Hematopoietic multipotent progenitor cell treated with erythropoietin and hydrocortisone succinate and interleukin-3 and kit ligand, for 8 days (in vitro differentiated cells): ENCODE data around the gene ARCN1.

ENCODE experiments used
- DNase-seq: peaks from one replicate; pipeline ENCODE4 v3.0.0-alpha.2; 2015

ARCN1 gene

GRCh38 chr11:118640332-118641154, 68.3 kb downstream of the ARCN1 start:
- DNase-seq: peak; percentile 20

DNA sequence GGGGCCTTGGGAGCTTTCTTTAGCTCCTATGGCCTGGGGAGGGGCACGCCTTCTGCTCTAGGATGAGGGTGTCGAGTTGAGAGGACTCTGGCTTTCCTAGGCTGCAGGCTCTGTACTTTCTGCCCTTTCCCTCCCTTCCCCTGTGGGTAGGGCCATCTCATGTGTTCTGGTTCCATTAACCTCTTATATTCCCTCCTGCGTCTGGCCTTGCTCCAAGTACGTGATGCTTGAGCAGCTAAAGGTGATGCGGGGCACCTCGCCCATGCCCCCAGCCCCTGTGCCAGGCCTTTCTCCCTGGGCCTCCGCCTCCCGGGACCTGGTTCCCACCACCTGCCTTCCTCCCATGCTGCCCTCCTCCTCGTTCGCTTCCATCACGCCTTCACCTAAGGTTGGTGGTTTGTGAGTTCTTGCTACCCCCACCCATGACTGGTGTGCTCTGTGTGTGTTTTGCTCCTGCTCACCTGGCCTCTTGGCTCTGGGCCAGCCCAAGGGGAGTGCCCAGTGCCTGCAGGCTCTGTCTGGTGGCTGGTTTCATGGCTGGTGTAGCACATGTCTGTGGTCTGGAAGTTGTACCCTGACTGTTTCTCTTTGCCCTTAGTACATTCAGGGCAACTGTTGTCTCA, 69.3 kb downstream of the ARCN1 start:
- no peak for DNase-seq

- DNase-seq: no peak
Observed at GRCh38 chr11:118643142-118643994, 71.2 kb downstream of the ARCN1 start.

DNA sequence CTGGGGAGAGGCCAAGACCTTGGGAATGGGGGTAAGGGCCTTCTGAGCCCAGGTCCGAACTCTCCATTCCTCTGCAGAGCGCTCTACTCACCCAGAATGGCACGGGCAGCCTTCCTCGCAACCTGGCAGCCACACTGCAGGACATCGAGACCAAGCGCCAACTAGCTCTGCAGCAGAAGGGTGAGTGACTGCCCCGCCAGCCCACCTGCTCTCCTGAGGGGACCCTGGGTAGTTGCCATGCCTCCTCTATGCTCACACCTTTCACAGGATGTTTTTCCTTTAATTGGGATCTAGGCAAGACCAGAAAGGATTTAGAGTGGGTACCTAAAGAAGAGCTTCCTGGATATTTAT, 71.8 kb downstream of the ARCN1 start:
- DNase-seq: no peak

DNA sequence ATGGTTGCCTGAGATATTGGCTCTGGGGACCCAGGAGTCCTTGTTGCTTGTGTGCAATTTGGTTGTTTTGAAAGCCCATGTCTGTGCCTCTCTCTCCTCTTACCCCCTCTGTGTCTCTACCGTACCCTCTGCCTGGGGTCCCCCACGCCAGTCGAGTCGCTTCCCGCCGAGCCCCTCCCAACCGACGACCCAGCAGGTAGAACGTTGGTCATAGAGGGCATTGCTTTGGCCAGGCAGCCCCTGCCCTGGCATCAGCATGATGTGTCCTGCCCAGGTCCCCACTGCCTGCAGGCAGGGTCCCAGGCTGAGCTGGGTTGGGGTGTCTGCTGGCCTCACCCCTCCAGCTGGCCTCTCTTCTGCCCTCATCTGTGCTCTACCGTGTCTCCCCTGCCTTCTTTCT, 72.3 kb downstream of the ARCN1 start:
- DNase-seq: no peak

DNA sequence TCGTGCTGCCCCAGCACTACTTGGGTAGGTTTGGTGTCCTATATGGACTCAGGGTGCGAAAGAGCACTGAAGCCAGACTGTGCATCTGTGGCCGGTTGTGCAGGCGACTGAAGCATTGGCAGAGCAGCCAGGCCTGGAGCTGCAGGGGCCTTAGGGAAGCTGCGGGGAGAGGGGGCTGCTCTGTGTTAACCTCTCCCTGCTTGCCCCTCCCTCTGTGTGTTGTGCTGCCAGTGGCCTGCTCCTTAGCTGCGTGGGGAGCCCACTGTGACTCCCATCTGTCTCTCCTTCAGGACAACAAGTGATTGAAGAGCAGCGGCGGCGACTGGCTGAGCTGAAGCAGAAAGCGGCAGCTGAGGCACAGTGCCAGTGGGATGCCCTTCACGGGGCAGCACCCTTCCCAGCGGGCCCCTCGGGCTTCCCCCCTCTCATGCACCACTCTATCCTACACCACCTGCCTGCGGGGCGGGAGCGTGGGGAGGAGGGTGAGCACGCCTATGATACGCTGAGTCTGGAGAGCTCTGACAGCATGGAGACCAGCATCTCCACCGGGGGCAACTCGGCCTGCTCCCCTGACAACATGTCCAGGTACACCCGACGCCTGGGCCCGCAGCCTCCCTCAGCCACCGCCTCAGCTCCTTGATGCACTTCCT, 73.0 kb downstream of the ARCN1 start:
- no peak for DNase-seq

GRCh38 chr11:118646393-118646792, 74.2 kb downstream of the ARCN1 start:
- DNase-seq: no peak

- DNase-seq: no peak
Observed at GRCh38 chr11:118648291-118648690, 76.1 kb downstream of the ARCN1 start.

DNA sequence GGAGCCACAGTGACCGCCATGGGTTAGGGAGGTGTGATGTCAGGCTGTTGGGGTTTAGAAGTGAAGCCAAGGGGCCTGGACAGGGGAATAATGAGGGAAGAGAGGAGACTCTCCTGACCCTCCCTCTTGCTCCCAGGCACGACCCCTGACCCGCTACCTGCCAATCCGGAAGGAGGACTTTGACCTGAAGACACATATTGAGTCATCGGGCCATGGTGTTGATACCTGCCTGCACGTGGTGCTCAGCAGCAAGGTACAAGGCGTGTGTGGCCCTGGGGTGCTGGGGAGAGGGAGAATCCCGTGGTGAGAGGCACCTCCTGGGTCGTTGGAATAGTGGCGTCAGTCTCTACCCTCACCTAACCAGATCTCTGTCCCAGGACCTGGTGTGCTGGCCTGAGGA, 77.7 kb downstream of the ARCN1 start:
- no peak for DNase-seq

- DNase-seq: no peak
Observed at GRCh38 chr11:118650366-118650765, 78.2 kb downstream of the ARCN1 start.

- no peak for DNase-seq
Observed at GRCh38 chr11:118651820-118652219, 79.6 kb downstream of the ARCN1 start.
